ENCODE measurements around the gene PYGO2.

DNA sequence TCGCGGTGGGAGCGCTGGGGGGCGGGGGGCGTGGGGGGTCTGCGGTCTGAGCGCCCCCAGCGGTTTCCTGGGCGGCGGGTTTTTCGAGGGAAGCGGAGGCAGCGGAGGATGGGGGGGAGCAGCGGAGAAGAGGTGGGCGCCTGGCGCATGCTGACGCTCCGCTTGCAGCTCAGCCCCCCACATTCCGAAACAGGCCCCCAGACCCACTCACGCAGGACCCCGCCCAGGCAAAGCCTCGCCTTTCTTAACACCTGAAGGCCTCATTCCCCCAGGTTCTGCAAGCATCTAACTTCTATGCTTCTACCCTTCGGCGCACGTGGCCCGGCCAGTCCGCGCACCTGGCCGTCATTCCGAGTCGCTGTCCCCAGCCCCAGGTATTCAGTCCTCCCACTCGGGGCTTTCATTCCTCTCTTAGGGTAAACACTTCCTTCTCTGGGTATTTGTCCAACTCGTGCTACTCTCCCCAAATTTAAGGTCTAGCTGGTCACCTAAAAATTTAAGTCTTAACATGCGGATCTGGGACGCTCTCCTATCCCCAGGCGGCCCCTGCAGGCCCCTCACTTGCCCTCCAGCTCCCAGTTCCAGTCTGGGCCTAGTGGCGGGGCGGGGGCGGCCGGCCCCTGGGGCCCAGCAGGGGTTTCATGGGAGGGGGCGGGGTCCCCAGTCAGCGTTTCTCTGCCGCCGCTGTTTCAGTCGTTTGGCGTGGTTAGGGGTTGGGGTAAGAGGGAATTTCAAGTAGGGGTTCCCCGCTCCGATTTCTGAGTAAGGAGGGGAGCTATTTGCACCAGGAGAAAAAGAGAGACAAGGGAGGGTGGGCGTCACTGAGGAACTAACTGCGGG, 38.2 kb upstream of the PYGO2 start:
- TF ChIP-seq CTCF (optimal IDR thresholded peaks at IDR 0.05 in 1 of 3, IDR thresholded peaks at IDR 0.05 in 1 of 3, conservative IDR thresholded peaks at IDR 0.05 in 1 of 3; ENCODE audit: extremely low read depth in 1 of 3, insufficient read depth in 2 of 3, low read length in 3 of 3) = no peak
- no peak for TF ChIP-seq EZH2 (IDR thresholded peaks at IDR 0.05; ENCODE audit: low read length)
